Body of pancreas (tissue), 4 donors: ENCODE data around the gene LCN15.
"Not testable (repeated sequence)": the region's sequence is repeated elsewhere in the genome, so short reads cannot be mapped to it uniquely, and the experiment has no call there.

Experiments used
- CTCF ChIP-seq, 7 experiments: fragments of 450-650 bp in 4 of 7; fragments of 200-600 bp in 3 of 7; sonication (generic) in 3 of 7; IDR thresholded peaks; one replicate each; pipeline ENCODE4 v1.5.1; 2016 to 2019; ENCODE audit warnings: antibody characterized with exemption in 7 of 7
- POLR2A ChIP-seq, 3 donors: fragments of 450-650 bp; IDR thresholded peaks; one replicate each; pipeline ENCODE4 v1.6.1; 2016; ENCODE audit warnings: antibody characterized with exemption in 3 of 3, mild to moderate bottlenecking in 2 of 3

- TF ChIP-seq CTCF (IDR thresholded peaks at IDR 0.05) = peak in 2 of 7 experiments; percentile 18 to 37
- TF ChIP-seq POLR2A (IDR thresholded peaks at IDR 0.05) = not testable (repeated sequence)
Observed at GRCh38 chr9:136766410-136767120, 2.2 kb upstream of the LCN15 start.
